Lower leg skin (tissue), 3 donors: ENCODE measurements around the gene LSMEM2.

Experiments
- POLR2A ChIP-seq, 2 donors: fragments of 450-650 bp; IDR thresholded peaks; one replicate each; pipeline ENCODE4 v1.6.1; 2016 to 2017; ENCODE audit warnings: antibody characterized with exemption in 2 of 2, mild to moderate bottlenecking in 1 of 2, moderate library complexity in 1 of 2
- TF ChIP-seq, protein P1 (sequence below), 3 donors: fragments of 450-650 bp; IDR thresholded peaks; one replicate each; pipeline ENCODE4 v1.5.1; 2016; ENCODE audit warnings: antibody characterized with exemption in 3 of 3, mild to moderate bottlenecking in 3 of 3, moderate library complexity in 2 of 3

DNA sequence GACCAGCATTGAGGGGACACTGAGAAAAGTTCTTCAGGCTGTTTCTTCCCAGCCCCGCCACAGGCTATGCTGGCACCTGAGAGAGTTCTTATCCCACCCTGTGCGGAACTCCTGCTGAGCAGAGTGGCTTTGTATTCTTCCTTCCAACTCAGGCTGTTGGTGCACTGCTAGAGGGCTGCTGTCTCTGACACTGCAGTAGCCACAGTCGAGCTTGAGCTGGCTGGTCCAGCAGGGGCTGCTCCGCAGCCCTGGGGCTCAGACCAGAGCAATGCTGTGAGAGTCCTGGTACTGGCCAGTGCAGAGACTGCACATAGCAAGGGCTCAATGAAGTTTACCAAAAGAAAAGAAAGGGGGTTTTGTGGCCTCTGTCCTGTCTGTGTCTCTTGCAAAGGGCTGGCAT is 39.2 kb upstream of the LSMEM2 start:
- TF ChIP-seq, protein P1, sequence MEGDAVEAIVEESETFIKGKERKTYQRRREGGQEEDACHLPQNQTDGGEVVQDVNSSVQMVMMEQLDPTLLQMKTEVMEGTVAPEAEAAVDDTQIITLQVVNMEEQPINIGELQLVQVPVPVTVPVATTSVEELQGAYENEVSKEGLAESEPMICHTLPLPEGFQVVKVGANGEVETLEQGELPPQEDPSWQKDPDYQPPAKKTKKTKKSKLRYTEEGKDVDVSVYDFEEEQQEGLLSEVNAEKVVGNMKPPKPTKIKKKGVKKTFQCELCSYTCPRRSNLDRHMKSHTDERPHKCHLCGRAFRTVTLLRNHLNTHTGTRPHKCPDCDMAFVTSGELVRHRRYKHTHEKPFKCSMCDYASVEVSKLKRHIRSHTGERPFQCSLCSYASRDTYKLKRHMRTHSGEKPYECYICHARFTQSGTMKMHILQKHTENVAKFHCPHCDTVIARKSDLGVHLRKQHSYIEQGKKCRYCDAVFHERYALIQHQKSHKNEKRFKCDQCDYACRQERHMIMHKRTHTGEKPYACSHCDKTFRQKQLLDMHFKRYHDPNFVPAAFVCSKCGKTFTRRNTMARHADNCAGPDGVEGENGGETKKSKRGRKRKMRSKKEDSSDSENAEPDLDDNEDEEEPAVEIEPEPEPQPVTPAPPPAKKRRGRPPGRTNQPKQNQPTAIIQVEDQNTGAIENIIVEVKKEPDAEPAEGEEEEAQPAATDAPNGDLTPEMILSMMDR (IDR thresholded peaks at IDR 0.05) = no peak
- no peak for TF ChIP-seq POLR2A (IDR thresholded peaks at IDR 0.05)
